ENCODE measurements around the gene PAFAH1B2.

GRCh38 chr11:117170210-117170609, 26.1 kb downstream of the PAFAH1B2 start:
- no peak for TF ChIP-seq POLR2A (IDR thresholded peaks at IDR 0.05; ENCODE audit: low read depth, low read length)
- no peak for TF ChIP-seq TAF1 (IDR thresholded peaks at IDR 0.05; ENCODE audit: borderline replicate concordance, low read depth, low read length)
- TF ChIP-seq POLR2AphosphoS5 (IDR thresholded peaks at IDR 0.05; ENCODE audit: low read depth, low read length), result no peak

Data from GM12892 (cell line).